CD14-positive monocyte (primary cell): ENCODE measurements around the gene ACACB. TPM values are rescaled to one million over a fixed set of nuclear protein-coding genes. Genes with fewer than 3 reads are reported as not detected.

Experiments used
- DNase-seq, 3 donors: peaks; one replicate each; pipeline ENCODE4 v3.0.0-alpha.2; 2011 to 2022
- H2AFZ ChIP-seq: 2 replicates; pipeline ENCODE4 v1.6.0; 2012; ENCODE audit warnings: mild to moderate bottlenecking, low read depth, low read length, inconsistent platforms; ENCODE audit not compliant: insufficient read depth, poor library complexity, severe bottlenecking
- H3K27ac ChIP-seq, 2 donors: 1 replicate in 1 of 2; 2 replicates in 1 of 2; pipeline ENCODE4 v1.5.1; 2012 to 2013; ENCODE audit warnings: low read length in 2 of 2, control low read depth in 1 of 2, inconsistent platforms in 1 of 2, low read depth in 1 of 2, mild to moderate bottlenecking in 1 of 2
- H3K27me3 ChIP-seq, 2 donors: one replicate each; pipeline versions ENCODE4 v1.6.0 to v1.6.1; 2011 to 2013; ENCODE audit warnings: low read length in 2 of 2; ENCODE audit not compliant: control insufficient read depth in 2 of 2, insufficient read depth in 2 of 2
- H3K36me3 ChIP-seq, 2 donors: replicated peaks in 1 of 2; 1 replicate in 1 of 2; 2 replicates in 1 of 2; pipeline versions ENCODE4 v1.5.1 to v1.6.1; 2012 to 2013; ENCODE audit warnings: low read length in 2 of 2, control low read depth in 1 of 2, inconsistent platforms in 1 of 2, mild to moderate bottlenecking in 1 of 2; ENCODE audit not compliant: insufficient read depth in 2 of 2, control insufficient read depth in 1 of 2
- H3K4me1 ChIP-seq, 2 donors: 1 replicate in 1 of 2; 2 replicates in 1 of 2; pipeline versions ENCODE4 v1.5.1 to v1.6.1; 2012 to 2013; ENCODE audit warnings: low read length in 2 of 2, control low read depth in 1 of 2, inconsistent platforms in 1 of 2, mild to moderate bottlenecking in 1 of 2, moderate library complexity in 1 of 2; ENCODE audit not compliant: insufficient read depth in 2 of 2, control insufficient read depth in 1 of 2
- H3K4me2 ChIP-seq: replicated peaks from 2 replicates; pipeline ENCODE3; 2012; ENCODE audit warnings: low read length, moderate library complexity, mild to moderate bottlenecking; ENCODE audit not compliant: poor library complexity, severe bottlenecking; ENCODE audit errors: extremely low read depth
- H3K4me3 ChIP-seq, 3 experiments: fragments of 200-600 bp in 1 of 3; sonication (generic) in 1 of 3; replicated peaks in 1 of 3; 1 replicate in 2 of 3; 2 replicates in 1 of 3; pipeline ENCODE4 v1.5.1; 2011 to 2013; ENCODE audit warnings: low read length in 3 of 3, mild to moderate bottlenecking in 3 of 3, control low read depth in 2 of 3, low read depth in 2 of 3, inconsistent platforms in 1 of 3, moderate library complexity in 1 of 3
- H3K79me2 ChIP-seq: 2 replicates; pipeline ENCODE4 v1.6.0; 2012; ENCODE audit warnings: mild to moderate bottlenecking, control low read depth, inconsistent platforms, low read length, moderate library complexity; ENCODE audit not compliant: insufficient read depth
- H3K9ac ChIP-seq: 2 replicates; pipeline ENCODE4 v1.6.0; 2017; ENCODE audit warnings: low read length, mild to moderate bottlenecking; ENCODE audit not compliant: insufficient read depth, poor library complexity, severe bottlenecking
- H3K9me3 ChIP-seq, 2 donors: replicated peaks in 1 of 2; 1 replicate in 1 of 2; 2 replicates in 1 of 2; pipeline versions ENCODE4 v1.5.1 to v1.6.1; 2012 to 2013; ENCODE audit warnings: low read length in 2 of 2, control low read depth in 1 of 2; ENCODE audit not compliant: control insufficient read depth in 1 of 2, insufficient read depth in 1 of 2
- H4K20me1 ChIP-seq: 2 replicates; pipeline ENCODE4 v1.6.0; 2012; ENCODE audit warnings: mild to moderate bottlenecking, low read length, control low read depth, moderate library complexity; ENCODE audit not compliant: insufficient read depth
- H3K27ac Mint-ChIP-seq, 7 donors: one replicate each; pipeline ENCODE4 v1.8.0; 2020; ENCODE audit warnings: mild to moderate bottlenecking in 7 of 7, mixed read lengths in 7 of 7, moderate library complexity in 6 of 7, inconsistent platforms in 2 of 7
- H3K27me3 Mint-ChIP-seq, 3 donors: one replicate each; pipeline ENCODE4 v1.8.0; 2021 to 2022; ENCODE audit warnings: low read depth in 3 of 3, mild to moderate bottlenecking in 3 of 3, mixed read lengths in 3 of 3, moderate library complexity in 3 of 3, inconsistent platforms in 1 of 3
- H3K36me3 Mint-ChIP-seq, 2 donors: one replicate each; pipeline ENCODE4 v1.8.0; 2020; ENCODE audit warnings: mixed read lengths in 2 of 2, inconsistent platforms in 1 of 2, mild to moderate bottlenecking in 1 of 2
- H3K4me1 Mint-ChIP-seq: one replicate; pipeline ENCODE4 v1.8.0; 2020; ENCODE audit warnings: mild to moderate bottlenecking, mixed read lengths
- H3K4me3 Mint-ChIP-seq, 2 donors: one replicate each; pipeline ENCODE4 v1.8.0; 2020; ENCODE audit warnings: mild to moderate bottlenecking in 2 of 2, mixed read lengths in 2 of 2, moderate library complexity in 1 of 2
- H3K9me3 Mint-ChIP-seq, 7 donors: one replicate each; pipeline ENCODE4 v1.8.0; 2020 to 2022; ENCODE audit warnings: mixed read lengths in 7 of 7, mild to moderate bottlenecking in 6 of 7, moderate library complexity in 6 of 7, inconsistent platforms in 2 of 7
- CTCF ChIP-seq: fragments of 200-600 bp; IDR thresholded peaks from one replicate; pipeline ENCODE4 v1.8.0; 2022; ENCODE audit warnings: antibody characterized with exemption, mild to moderate bottlenecking
- WGBS: methylation state at CpG from one replicate; pipeline ENCODE4 v1.1.5; 2013; ENCODE audit warnings: missing lambda C conversion rate; ENCODE audit not compliant: insufficient coverage; 5-methylcytosine and 5-hydroxymethylcytosine counted together
- intact Hi-C, 2 donors: fragments of 100-400 bp; cut with micrococcal nuclease; formaldehyde crosslinking; loops; one replicate each; pipeline versions ENCODE4 v1.15.0 to v1.15.1; 2023
- polyA plus RNA-seq, 3 donors: library from polyadenylated mRNA; depleted of rRNA in 1 of 3; unstranded in 2 of 3; stranded (reverse) in 1 of 3; fragments of 300-500 nt in 2 of 3; fragments of >200 nt in 1 of 3; fragmentation: Illumina TruSeq in 2 of 3; gene quantifications; 1 replicate in 2 of 3; 2 replicates in 1 of 3; pipeline ENCODE4 v1.2.3, GENCODE V29; 2012 to 2021

The ACACB gene
- polyA plus RNA-seq, 3 donors, result 0.14 to 5.0 (median 1.9) TPM

GRCh38 chr12:109301643-109302168, 185.3 kb downstream of the ACACB start:
- H3K36me3 ChIP-seq, result no peaks in the 10 kb centered on the region
- no peak overlapping the region for H3K9ac ChIP-seq
- WGBS, result 100% methylated on average over 1 of the region's 3 CpGs
- Mint-ChIP-seq H3K4me1 (no peaks in the 10 kb centered on the region), H3K4me3 (no peak overlapping the region), H3K27me3 (peaks cover 20 to 24% (median 22%) of the 10 kb centered on the region in 3 donors), H3K36me3 (no peaks in the 10 kb centered on the region), H3K27ac (peak overlapping the region in 3 of 7 donors; percentile 3 to 72 (median 60)), H3K9me3 (no peaks in the 10 kb centered on the region)
- no peaks in the 10 kb centered on the region for H3K4me1 ChIP-seq
- no peak for DNase-seq
- no peak overlapping the region for H3K27ac ChIP-seq
- intact Hi-C loops, result no loop called here
- no peak overlapping the region for H3K4me2 ChIP-seq
- no peak overlapping the region for H3K4me3 ChIP-seq
- peaks cover 3 to 12% of the 10 kb centered on the region in 2 donors for H3K27me3 ChIP-seq
- no peak overlapping the region for H2AFZ ChIP-seq
- TF ChIP-seq CTCF, result no peak
- no peaks in the 10 kb centered on the region for H3K79me2 ChIP-seq
- no peaks in the 10 kb centered on the region for H3K9me3 ChIP-seq
- no peaks in the 10 kb centered on the region for H4K20me1 ChIP-seq

DNA sequence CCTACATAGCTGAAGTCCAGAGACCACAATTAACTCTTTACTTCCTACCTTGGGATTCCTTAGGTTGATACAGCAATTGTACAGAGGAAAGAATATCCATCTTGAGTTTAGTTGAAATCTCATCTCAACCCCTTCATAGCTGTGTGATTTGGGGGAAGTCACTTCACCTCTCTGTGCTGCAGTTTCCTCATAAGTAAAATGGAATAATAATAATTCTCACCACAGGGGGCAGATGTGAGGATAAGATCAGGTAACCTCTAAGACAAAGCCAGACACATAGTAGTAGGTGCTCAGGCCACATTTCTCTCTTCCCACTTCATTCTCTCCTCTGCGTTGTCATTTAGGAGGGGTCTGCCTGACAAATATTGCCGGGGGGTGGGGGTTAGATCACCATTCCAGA, 186.0 kb downstream of the ACACB start:
- Mint-ChIP-seq H3K27me3 (peaks cover 26 to 29% (median 28%) of the 10 kb centered on the region in 3 donors), H3K27ac (no peak overlapping the region), H3K9me3 (no peaks in the 10 kb centered on the region), H3K36me3 (no peaks in the 10 kb centered on the region), H3K4me3 (no peak overlapping the region), H3K4me1 (no peaks in the 10 kb centered on the region)
- H3K4me1 ChIP-seq, result no peaks in the 10 kb centered on the region
- H3K27me3 ChIP-seq, result peaks cover 6 to 18% of the 10 kb centered on the region in 2 donors
- no peak overlapping the region for H3K9ac ChIP-seq
- H3K4me3 ChIP-seq, result no peak overlapping the region
- H3K36me3 ChIP-seq, result no peaks in the 10 kb centered on the region
- H4K20me1 ChIP-seq, result no peaks in the 10 kb centered on the region
- H3K79me2 ChIP-seq, result no peaks in the 10 kb centered on the region
- H3K27ac ChIP-seq, result no peak overlapping the region
- TF ChIP-seq CTCF, result peak; percentile 19
- whole genome bisulfite sequencing, result 67% methylated on average over 1 of the region's 2 CpGs
- intact Hi-C loops, result no loop called here
- DNase-seq, result no peak
- no peak overlapping the region for H3K4me2 ChIP-seq
- no peaks in the 10 kb centered on the region for H3K9me3 ChIP-seq
- no peak overlapping the region for H2AFZ ChIP-seq
